ENCODE measurements around the gene KRAS. TPM values are rescaled to one million over a fixed set of nuclear protein-coding genes. Genes with fewer than 3 reads are reported as not detected.
A peak's percentile ranks its signal among the peaks of the same experiment; 100 is the strongest.

The KRAS gene
- total RNA-seq, 2 experiments from 2014 or later, result 18.9 to 20.6 TPM

DNA sequence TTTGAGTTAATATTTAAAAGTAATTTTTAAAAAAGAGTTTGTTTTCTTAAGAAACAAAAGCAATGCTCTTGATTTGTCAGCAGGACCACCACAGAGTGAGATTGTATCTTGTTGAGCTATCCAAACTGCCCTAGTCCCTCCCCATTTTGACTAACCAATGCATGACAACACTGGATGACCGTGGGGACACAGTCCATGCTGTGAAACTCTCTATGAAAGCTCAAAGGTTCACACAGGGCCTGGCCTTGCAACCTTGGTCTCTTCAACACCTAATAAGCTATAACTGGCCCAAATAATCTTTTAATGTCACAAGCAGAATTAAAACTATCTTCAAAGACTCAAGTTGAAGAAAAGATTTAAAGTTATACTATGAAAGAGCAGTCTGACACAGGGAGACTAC is 42.2 kb downstream of the KRAS start:
- peak overlapping the region; percentile 46 for H3K27ac Mint-ChIP-seq
- CTCF ChIA-PET, result interaction anchor here (0.6 to 0.9 kb wide), 2 partner anchors 26 to 1347 kb away, joined by 3 to 4 read pairs; no protein-coding TSS in a partner anchor
- no peak overlapping the region for H3K4me3 Mint-ChIP-seq

GRCh38 chr12:25207846-25208245 is 42.9 kb downstream of the KRAS start:
- intact Hi-C loops (cut with micrococcal nuclease), result no loop called here
- no peak for DNase-seq
- Mint-ChIP-seq H3K36me3 (ENCODE audit: low read depth) (peaks cover 15% of the 10 kb centered on the region), H3K27ac (no peak overlapping the region), H3K27me3 (ENCODE audit: low read depth) (no peaks in the 10 kb centered on the region), H3K9me3 (no peaks in the 10 kb centered on the region), H3K4me3 (no peak overlapping the region), H3K4me1 (ENCODE audit: low read depth) (peaks cover 15% of the 10 kb centered on the region)
- CTCF ChIA-PET, result no interaction called here

More for the DNA sequence above, 42.2 kb downstream of the KRAS start:
- Mint-ChIP-seq H3K36me3 (ENCODE audit: low read depth) (peaks cover 11% of the 10 kb centered on the region), H3K27me3 (ENCODE audit: low read depth) (no peaks in the 10 kb centered on the region), H3K4me1 (ENCODE audit: low read depth) (peaks cover 11% of the 10 kb centered on the region), H3K9me3 (no peaks in the 10 kb centered on the region)
- DNase-seq, result no peak
- intact Hi-C loops (cut with micrococcal nuclease), result no loop called here

DNA sequence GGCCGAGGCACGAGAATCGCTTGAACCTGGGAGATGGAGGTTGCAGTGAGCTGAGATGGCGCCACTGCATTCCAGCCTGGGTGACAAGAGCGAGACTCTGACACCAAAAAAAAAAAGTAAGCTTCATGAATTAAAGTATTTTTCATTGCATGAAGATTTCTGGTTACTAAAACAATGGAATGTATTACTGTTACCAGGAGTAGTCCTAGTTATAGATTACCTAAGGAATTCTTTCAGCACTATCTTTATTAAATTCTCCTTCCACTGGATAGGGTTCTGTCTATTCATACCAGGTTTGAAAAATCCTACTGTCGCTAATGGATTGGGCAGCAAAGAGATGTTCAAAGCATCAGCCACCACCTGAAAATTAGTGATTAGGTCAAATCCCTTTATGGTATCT is 43.3 kb downstream of the KRAS start:
- Mint-ChIP-seq H3K4me1 (ENCODE audit: low read depth) (peaks cover 15% of the 10 kb centered on the region), H3K4me3 (no peak overlapping the region), H3K36me3 (ENCODE audit: low read depth) (peaks cover 15% of the 10 kb centered on the region), H3K27ac (no peak overlapping the region), H3K27me3 (ENCODE audit: low read depth) (no peaks in the 10 kb centered on the region), H3K9me3 (no peaks in the 10 kb centered on the region)
- CTCF ChIA-PET, result no interaction called here
- intact Hi-C loops (cut with micrococcal nuclease), result no loop called here
- no peak for DNase-seq

DNA sequence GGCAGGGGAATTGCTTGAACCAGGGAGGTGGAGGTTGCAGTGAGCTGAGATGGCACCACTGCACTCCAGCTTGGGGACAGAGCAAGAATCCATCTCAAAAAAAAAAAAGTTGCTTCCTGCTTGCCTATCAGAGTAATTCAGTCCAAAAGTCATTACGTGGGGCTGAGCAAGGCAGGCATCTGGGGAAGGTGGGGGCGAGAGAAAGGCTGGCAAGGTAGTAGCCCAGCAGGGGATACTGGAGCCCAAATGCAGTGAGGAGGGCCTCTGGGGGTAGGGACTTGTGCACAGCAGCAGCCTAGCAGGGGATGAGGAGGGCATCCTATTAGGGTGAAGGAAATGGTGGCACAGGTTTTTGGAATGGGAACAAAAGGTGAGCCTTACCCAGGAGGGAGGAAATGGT is 48.6 kb downstream of the KRAS start:
- intact Hi-C loops (cut with micrococcal nuclease), result no loop called here
- H3K27ac Mint-ChIP-seq, result no peak overlapping the region

DNA sequence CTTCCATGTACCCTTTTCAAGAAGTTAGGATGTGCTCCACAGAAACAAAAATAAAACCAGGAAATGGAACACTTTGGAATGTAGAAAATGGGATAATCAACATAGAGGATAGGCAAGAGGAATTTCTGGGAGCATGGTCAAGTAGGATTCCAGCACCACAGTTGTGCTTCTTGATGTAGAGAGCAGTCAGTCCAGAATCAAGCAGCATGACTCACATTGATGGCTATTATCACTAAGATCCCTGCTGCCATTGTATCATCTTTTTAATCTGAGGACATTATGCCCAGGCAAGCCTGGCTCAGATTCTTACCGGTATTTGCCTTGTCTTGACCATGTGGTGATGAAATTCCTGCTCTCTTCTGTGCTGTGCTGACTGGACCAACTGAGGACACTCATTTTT is 50.0 kb downstream of the KRAS start:
- no peaks in the 10 kb centered on the region for H3K9me3 Mint-ChIP-seq
- CTCF ChIA-PET, result no interaction called here
- no peak overlapping the region for H3K4me3 Mint-ChIP-seq
- no peak for DNase-seq
- peaks cover 12% of the 10 kb centered on the region for H3K36me3 Mint-ChIP-seq (ENCODE audit: low read depth)
- no peaks in the 10 kb centered on the region for H3K27me3 Mint-ChIP-seq (ENCODE audit: low read depth)
- H3K27ac Mint-ChIP-seq, result no peak overlapping the region
- intact Hi-C loops (cut with micrococcal nuclease), result no loop called here
- H3K4me1 Mint-ChIP-seq (ENCODE audit: low read depth), result peaks cover 18% of the 10 kb centered on the region

More for the DNA sequence above, 48.6 kb downstream of the KRAS start:
- H3K4me3 Mint-ChIP-seq, result no peak overlapping the region
- peaks cover 10% of the 10 kb centered on the region for H3K4me1 Mint-ChIP-seq (ENCODE audit: low read depth)
- H3K9me3 Mint-ChIP-seq, result no peaks in the 10 kb centered on the region
- peaks cover 17% of the 10 kb centered on the region for H3K36me3 Mint-ChIP-seq (ENCODE audit: low read depth)
- CTCF ChIA-PET, result no interaction called here
- no peak for DNase-seq
- no peaks in the 10 kb centered on the region for H3K27me3 Mint-ChIP-seq (ENCODE audit: low read depth)

- Mint-ChIP-seq H3K36me3 (ENCODE audit: low read depth) (peaks cover 10% of the 10 kb centered on the region), H3K27me3 (ENCODE audit: low read depth) (no peaks in the 10 kb centered on the region), H3K4me3 (no peak overlapping the region), H3K4me1 (ENCODE audit: low read depth) (peaks cover 24% of the 10 kb centered on the region), H3K9me3 (no peaks in the 10 kb centered on the region), H3K27ac (no peak overlapping the region)
- intact Hi-C loops (cut with micrococcal nuclease), result no loop called here
- CTCF ChIA-PET, result no interaction called here
- DNase-seq, result no peak
Measured at GRCh38 chr12:25197608-25198007, 53.1 kb downstream of the KRAS start.

DNA sequence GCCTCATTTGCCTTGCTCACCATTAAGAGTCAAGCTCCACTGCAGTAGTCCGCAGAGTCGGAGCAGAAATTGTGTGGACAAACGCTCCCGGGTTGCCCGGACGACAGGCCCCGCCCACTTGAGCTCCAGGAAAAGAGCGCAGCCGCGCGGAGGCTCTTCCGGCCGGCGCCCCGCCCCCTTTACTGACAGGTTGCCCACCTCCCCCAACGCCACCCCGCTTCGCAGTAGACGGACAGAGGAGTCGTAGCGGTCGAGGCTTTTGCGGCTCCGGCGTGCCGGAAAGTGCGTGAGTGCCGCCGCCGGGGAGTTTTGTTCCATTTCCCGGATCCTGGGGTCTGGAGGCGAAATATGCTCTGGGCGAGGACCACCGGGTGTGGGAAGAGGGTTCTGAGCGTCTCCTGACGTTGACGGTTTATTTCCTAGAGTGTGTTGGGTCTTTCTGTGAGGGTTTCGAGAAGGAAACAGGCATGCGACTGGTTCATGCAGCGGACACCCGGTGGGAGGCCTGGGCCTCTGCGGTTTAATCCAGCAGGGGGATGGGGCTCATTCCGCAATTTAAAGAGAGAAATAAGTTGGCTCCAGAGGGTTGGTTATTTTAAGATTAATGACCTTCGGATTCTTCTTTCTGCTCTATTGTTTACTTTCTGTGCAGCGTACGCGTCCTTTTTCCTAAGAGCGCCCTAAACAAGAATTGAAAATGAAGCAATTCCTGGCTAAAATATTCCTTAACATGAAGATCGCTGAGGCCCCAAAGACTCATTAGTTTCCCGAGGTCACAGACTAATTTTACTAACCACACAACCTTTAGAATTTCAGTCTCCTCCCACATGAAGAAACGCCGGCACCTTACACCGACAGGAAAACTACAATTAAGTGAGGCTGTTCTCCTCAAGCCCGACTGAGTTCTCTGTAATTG is 55.4 kb downstream of the KRAS start, which contains the start of the genes DNAI7 and ETFRF1:
TSS of gene DNAI7 (minus strand) at position 105 of the 916 bp plus-strand sequence. CDS start at position 23, 82 bp downstream.
TSS of gene ETFRF1 (plus strand) at position 182 of the 916 bp plus-strand sequence. CDS start 8,720 bp downstream, outside the sequence.
- peaks cover 22% of the 10 kb centered on the region for H3K4me1 Mint-ChIP-seq (ENCODE audit: low read depth)
- H3K27me3 Mint-ChIP-seq (ENCODE audit: low read depth), result no peaks in the 10 kb centered on the region
- CTCF ChIA-PET, result interaction anchor here (1.9 kb wide), 1 partner anchor 40 kb away, joined by 6 read pairs; no protein-coding TSS in a partner anchor
- peak; percentile 94 for DNase-seq
- H3K4me3 Mint-ChIP-seq, result peak within 1 kb of the TSS; percentile 98
- H3K9me3 Mint-ChIP-seq, result no peaks in the 10 kb centered on the region
- peaks cover 5% of the 10 kb centered on the region for H3K36me3 Mint-ChIP-seq (ENCODE audit: low read depth)
- intact Hi-C loops (cut with micrococcal nuclease), result loop anchor here (1.0 to 2.0 kb wide), 6 partner anchors 8 to 197 kb away; partner anchors contain the start of gene KRAS
- H3K27ac Mint-ChIP-seq, result peak within 1 kb of the TSS; percentile 94

GRCh38 chr12:25194722-25195055 is 56.0 kb downstream of the KRAS start:
- CTCF ChIA-PET, result interaction anchor here (1.9 kb wide), 1 partner anchor 40 kb away, joined by 6 read pairs; no protein-coding TSS in a partner anchor

GRCh38 chr12:25194214-25194613 is 56.5 kb downstream of the KRAS start:
- Mint-ChIP-seq H3K27ac (peak overlapping the region; percentile 94), H3K27me3 (ENCODE audit: low read depth) (no peaks in the 10 kb centered on the region), H3K4me1 (ENCODE audit: low read depth) (peaks cover 22% of the 10 kb centered on the region), H3K4me3 (peak overlapping the region; percentile 98), H3K36me3 (ENCODE audit: low read depth) (peaks cover 1% of the 10 kb centered on the region), H3K9me3 (no peaks in the 10 kb centered on the region)
- CTCF ChIA-PET, result interaction anchor here (1.9 kb wide), 1 partner anchor 39 kb away, joined by 6 read pairs; no protein-coding TSS in a partner anchor
- DNase-seq, result no peak
- intact Hi-C loops (cut with micrococcal nuclease), result loop anchor here (2.0 kb wide), 1 partner anchor 127 kb away; no protein-coding TSS in a partner anchor

More at GRCh38 chr12:25194722-25195055, 56.0 kb downstream of the KRAS start:
- Mint-ChIP-seq H3K9me3 (no peaks in the 10 kb centered on the region), H3K36me3 (ENCODE audit: low read depth) (peaks cover 1% of the 10 kb centered on the region), H3K4me1 (ENCODE audit: low read depth) (peaks cover 22% of the 10 kb centered on the region), H3K4me3 (peak overlapping the region; percentile 98), H3K27ac (peak overlapping the region; percentile 94), H3K27me3 (ENCODE audit: low read depth) (no peaks in the 10 kb centered on the region)
- intact Hi-C loops (cut with micrococcal nuclease), result loop anchor here (1.0 to 2.0 kb wide), 6 partner anchors 7 to 196 kb away; partner anchors contain the start of gene KRAS
- DNase-seq, result no peak

DNA sequence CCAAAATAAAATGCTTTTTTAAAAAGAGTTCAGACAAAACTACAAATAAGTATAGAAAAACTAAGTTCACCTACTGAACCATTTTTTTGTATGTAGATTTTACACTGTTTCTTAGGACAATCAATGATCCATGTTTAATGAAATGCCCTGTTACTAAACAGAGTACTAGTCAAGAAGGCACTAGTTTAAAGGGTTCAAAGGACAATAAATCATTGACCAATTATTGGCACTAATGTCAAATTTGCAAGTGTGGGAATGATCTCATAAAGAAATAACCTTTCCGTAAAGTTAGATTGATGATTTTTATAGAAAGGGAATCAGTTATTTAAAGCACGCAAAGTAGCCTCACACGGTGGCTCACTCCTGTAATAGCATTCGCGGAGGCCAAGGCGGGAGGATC is 59.9 kb downstream of the KRAS start:
- Mint-ChIP-seq H3K4me1 (ENCODE audit: low read depth) (peaks cover 24% of the 10 kb centered on the region), H3K36me3 (ENCODE audit: low read depth) (peaks cover 1% of the 10 kb centered on the region), H3K4me3 (no peak overlapping the region), H3K27ac (no peak overlapping the region), H3K9me3 (no peaks in the 10 kb centered on the region), H3K27me3 (ENCODE audit: low read depth) (no peaks in the 10 kb centered on the region)
- intact Hi-C loops (cut with micrococcal nuclease), result no loop called here
- no peak for DNase-seq
- CTCF ChIA-PET, result no interaction called here

GRCh38 chr12:25189656-25190055 is 61.1 kb downstream of the KRAS start:
- no peak overlapping the region for H3K27ac Mint-ChIP-seq
- H3K4me1 Mint-ChIP-seq (ENCODE audit: low read depth), result peaks cover 19% of the 10 kb centered on the region
- intact Hi-C loops (cut with micrococcal nuclease), result no loop called here
- H3K9me3 Mint-ChIP-seq, result no peaks in the 10 kb centered on the region
- no peak for DNase-seq
- CTCF ChIA-PET, result interaction anchor here (1.0 kb wide), 1 partner anchor 42 kb away, joined by 3 read pairs; no protein-coding TSS in a partner anchor
- H3K4me3 Mint-ChIP-seq, result no peak overlapping the region
- no peaks in the 10 kb centered on the region for H3K36me3 Mint-ChIP-seq (ENCODE audit: low read depth)
- H3K27me3 Mint-ChIP-seq (ENCODE audit: low read depth), result no peaks in the 10 kb centered on the region

DNA sequence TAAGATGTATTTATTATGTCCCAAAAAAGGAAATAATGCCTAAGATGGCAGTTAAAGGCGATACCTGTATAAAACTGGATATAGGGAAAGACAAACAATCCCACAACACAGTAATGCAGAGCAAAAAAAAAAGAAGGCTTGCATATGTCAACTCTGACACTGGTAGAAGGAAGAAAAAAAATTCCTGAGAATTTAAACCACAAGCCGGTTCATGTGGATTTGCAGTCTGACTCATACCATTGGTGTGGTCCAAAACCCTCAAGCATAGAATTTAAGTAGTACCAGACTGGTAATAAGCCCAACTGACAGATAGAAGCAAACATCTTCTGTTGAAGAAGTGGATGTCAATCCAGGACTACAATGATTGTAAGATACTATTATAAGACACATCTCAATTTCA is 62.9 kb downstream of the KRAS start:
- no peak for DNase-seq
- Mint-ChIP-seq H3K27ac (peak overlapping the region; percentile 47), H3K4me3 (no peak overlapping the region), H3K9me3 (no peaks in the 10 kb centered on the region), H3K27me3 (ENCODE audit: low read depth) (no peaks in the 10 kb centered on the region), H3K36me3 (ENCODE audit: low read depth) (no peaks in the 10 kb centered on the region), H3K4me1 (ENCODE audit: low read depth) (peaks cover 18% of the 10 kb centered on the region)
- intact Hi-C loops (cut with micrococcal nuclease), result loop anchor here (1.0 to 2.0 kb wide), 4 partner anchors 8 to 135 kb away; partner anchors contain the start of genes DNAI7 and ETFRF1
- CTCF ChIA-PET, result interaction anchor here (0.5 to 1.7 kb wide), 2 partner anchors 33 to 313 kb away, joined by 4 to 5 read pairs; no protein-coding TSS in a partner anchor

All from activated naive CD4-positive, alpha-beta T cell treated with anti-CD3 and anti-CD28 coated beads for 36 hours (primary cell).